Measurements from ENCODE around the gene UACA.
A peak's percentile ranks its signal among the peaks of the same experiment; 100 is the strongest.
"Not testable (repeated sequence)": the region's sequence is repeated elsewhere in the genome, so short reads cannot be mapped to it uniquely, and the experiment has no call there.

UACA gene

GRCh38 chr15:70763120-70763949, at the start of gene UACA:
UACA (minus strand) TSS chr15:70763558; CDS start chr15:70763407, 151 bp downstream.
- DNase-seq (ENCODE audit: low read depth): peak; percentile 99

- no peak for DNase-seq (ENCODE audit: low read depth)
These were observed 49.5 kb upstream of the UACA start for GRCh38 chr15:70812827-70813364.

- DNase-seq (ENCODE audit: low read depth): no peak
These were observed 47.7 kb upstream of the UACA start for GRCh38 chr15:70810916-70811578.

GRCh38 chr15:70806992-70807712, 43.8 kb upstream of the UACA start:
- DNase-seq (ENCODE audit: low read depth): no peak

- not testable (repeated sequence) for DNase-seq (ENCODE audit: low read depth)
These were observed 41.0 kb upstream of the UACA start for GRCh38 chr15:70804388-70804787.

- DNase-seq (ENCODE audit: low read depth): peak; percentile 81
These were observed 39.3 kb upstream of the UACA start for GRCh38 chr15:70802629-70803028.

- no peak for DNase-seq (ENCODE audit: low read depth)
These were observed 37.8 kb upstream of the UACA start for GRCh38 chr15:70801109-70801508.

GRCh38 chr15:70799667-70800450, 36.5 kb upstream of the UACA start:
- DNase-seq (ENCODE audit: low read depth): peak; percentile 95

GRCh38 chr15:70797464-70797863, 34.1 kb upstream of the UACA start:
- DNase-seq (ENCODE audit: low read depth): no peak

- DNase-seq (ENCODE audit: low read depth): no peak
These were observed 33.4 kb upstream of the UACA start for GRCh38 chr15:70796516-70797310.

- peak; percentile 94 for DNase-seq (ENCODE audit: low read depth)
These were observed 31.9 kb upstream of the UACA start for GRCh38 chr15:70795311-70795665.

GRCh38 chr15:70794596-70795310, 31.4 kb upstream of the UACA start:
- no peak for DNase-seq (ENCODE audit: low read depth)

- no peak for DNase-seq (ENCODE audit: low read depth)
These were observed 30.3 kb upstream of the UACA start for GRCh38 chr15:70793694-70794093.

- peak; percentile 91 for DNase-seq (ENCODE audit: low read depth)
These were observed 28.8 kb upstream of the UACA start for GRCh38 chr15:70792171-70792573.

GRCh38 chr15:70791259-70791658, 27.9 kb upstream of the UACA start:
- DNase-seq (ENCODE audit: low read depth): no peak

- no peak for DNase-seq (ENCODE audit: low read depth)
These were observed 25.9 kb upstream of the UACA start for GRCh38 chr15:70789213-70789612.

GRCh38 chr15:70788114-70789049, 25.0 kb upstream of the UACA start:
- DNase-seq (ENCODE audit: low read depth): no peak

- DNase-seq (ENCODE audit: low read depth): no peak
These were observed 23.6 kb upstream of the UACA start for GRCh38 chr15:70786996-70787395.

- DNase-seq (ENCODE audit: low read depth): no peak
These were observed 20.3 kb upstream of the UACA start for GRCh38 chr15:70783610-70784022.

Measured in HS-27A (cell line).